ENCODE results near the gene API5. TPM values are rescaled to one million over a fixed set of nuclear protein-coding genes. Genes with fewer than 3 reads are reported as not detected.

API5 gene
- total RNA-seq, 1 donor from 2014 or later, result 81.9 TPM

DNA sequence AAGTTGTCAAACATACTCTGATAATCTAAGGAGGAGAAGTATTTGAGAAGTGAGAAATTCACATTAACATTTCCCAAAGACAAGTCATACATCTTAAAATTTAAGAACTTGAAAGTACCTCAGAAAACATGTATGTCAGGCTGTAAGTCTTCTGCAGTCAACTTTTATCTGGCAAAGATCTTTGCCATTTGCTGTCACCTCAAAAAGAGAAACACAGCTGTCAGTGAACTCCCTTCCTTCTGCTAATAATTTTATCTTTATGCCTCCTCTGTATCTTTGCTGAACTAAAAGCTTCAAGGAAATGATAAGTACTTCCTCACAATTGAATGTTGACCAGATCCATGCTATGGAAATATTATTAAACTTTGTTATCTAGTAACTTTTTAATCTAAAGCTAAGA, 65.6 kb downstream of the API5 start:
- intact Hi-C loops (cut with DNase I), result no loop called here
- H3K9me3 ChIP-seq, result no peaks in the 10 kb centered on the region
- H3K36me3 ChIP-seq, result peaks cover 13% of the 10 kb centered on the region
- ATAC-seq (no peak), DNase-seq (no peak)
- H3K4me1 ChIP-seq, result no peaks in the 10 kb centered on the region
- TF ChIP-seq, protein P1, sequence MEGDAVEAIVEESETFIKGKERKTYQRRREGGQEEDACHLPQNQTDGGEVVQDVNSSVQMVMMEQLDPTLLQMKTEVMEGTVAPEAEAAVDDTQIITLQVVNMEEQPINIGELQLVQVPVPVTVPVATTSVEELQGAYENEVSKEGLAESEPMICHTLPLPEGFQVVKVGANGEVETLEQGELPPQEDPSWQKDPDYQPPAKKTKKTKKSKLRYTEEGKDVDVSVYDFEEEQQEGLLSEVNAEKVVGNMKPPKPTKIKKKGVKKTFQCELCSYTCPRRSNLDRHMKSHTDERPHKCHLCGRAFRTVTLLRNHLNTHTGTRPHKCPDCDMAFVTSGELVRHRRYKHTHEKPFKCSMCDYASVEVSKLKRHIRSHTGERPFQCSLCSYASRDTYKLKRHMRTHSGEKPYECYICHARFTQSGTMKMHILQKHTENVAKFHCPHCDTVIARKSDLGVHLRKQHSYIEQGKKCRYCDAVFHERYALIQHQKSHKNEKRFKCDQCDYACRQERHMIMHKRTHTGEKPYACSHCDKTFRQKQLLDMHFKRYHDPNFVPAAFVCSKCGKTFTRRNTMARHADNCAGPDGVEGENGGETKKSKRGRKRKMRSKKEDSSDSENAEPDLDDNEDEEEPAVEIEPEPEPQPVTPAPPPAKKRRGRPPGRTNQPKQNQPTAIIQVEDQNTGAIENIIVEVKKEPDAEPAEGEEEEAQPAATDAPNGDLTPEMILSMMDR (IDR thresholded peaks at IDR 0.05), result no peak
- no peak overlapping the region for H3K27ac ChIP-seq
- H3K4me3 ChIP-seq, result no peak overlapping the region
- no peaks in the 10 kb centered on the region for H3K27me3 ChIP-seq (ENCODE audit: low read depth)

DNA sequence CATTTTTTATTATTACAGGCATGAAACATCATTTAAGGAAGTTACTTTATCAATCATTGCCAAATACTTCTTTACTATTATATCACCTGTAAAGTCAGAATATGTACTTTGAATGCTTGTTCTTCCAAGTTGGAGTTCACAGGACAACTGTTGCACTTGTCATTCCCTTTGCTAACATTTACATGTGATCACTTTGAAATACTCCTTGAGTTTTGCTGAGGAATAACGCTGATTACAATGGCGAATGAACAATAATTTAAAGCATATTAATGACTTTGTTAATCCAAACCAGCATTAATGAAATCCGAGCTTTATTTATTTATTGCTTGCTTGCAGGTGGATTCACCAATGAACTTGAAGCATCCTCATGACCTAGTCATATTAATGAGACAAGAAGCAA, 67.1 kb downstream of the API5 start:
- Histone ChIP-seq H3K27ac (no peak overlapping the region), H3K36me3 (peaks cover 21% of the 10 kb centered on the region), H3K27me3 (ENCODE audit: low read depth) (no peaks in the 10 kb centered on the region), H3K4me3 (no peak overlapping the region), H3K4me1 (no peaks in the 10 kb centered on the region), H3K9me3 (no peaks in the 10 kb centered on the region)
- TF ChIP-seq, protein P1 (IDR thresholded peaks at IDR 0.05), result no peak
- no peak for ATAC-seq
- DNase-seq, result no peak
- intact Hi-C loops (cut with DNase I), result no loop called here

DNA sequence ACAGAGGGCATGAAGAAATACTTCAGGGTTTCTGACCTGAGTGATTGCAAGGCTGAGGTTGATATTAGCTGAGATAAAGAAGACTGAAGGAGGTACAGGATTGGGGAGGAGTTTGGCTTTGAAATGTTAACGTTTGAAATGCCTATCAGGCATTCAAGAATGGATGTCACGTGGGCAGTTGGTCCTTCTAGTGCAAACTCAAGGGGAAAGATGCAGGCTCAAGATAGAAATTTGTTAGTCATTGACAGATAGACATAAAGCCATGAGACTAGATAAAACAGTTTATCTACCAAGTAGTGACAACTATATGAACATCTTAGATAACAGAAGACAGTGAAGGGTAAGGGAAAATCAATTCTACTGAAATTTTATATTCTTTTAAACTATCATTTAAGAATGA, 70.0 kb downstream of the API5 start:
- TF ChIP-seq, protein P1 (IDR thresholded peaks at IDR 0.05), result no peak
- Histone ChIP-seq H3K4me1 (no peaks in the 10 kb centered on the region), H3K36me3 (peaks cover 26% of the 10 kb centered on the region), H3K4me3 (no peak overlapping the region), H3K9me3 (no peaks in the 10 kb centered on the region), H3K27ac (no peak overlapping the region), H3K27me3 (ENCODE audit: low read depth) (no peaks in the 10 kb centered on the region)
- ATAC-seq, result no peak
- DNase-seq, result no peak
- intact Hi-C loops (cut with DNase I), result no loop called here

DNA sequence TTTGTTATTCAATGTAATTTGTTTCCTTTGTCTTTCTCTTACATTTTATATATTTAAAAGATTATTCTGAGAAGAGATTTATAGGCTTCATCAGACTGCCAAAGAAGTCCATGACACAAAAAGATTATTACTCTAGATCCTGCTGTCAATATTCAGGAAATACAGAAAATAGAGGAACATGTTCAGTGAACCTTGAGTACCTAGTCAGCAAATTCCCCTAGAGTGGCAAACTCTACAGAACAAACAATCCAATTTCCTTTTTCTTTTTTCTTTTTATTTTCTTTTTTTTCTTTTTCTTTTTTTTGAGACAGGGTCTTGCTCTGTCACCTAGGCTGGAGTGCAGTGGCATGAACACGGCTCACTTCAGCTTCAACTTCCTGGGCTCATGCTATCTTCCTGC, 70.8 kb downstream of the API5 start:
- H3K36me3 ChIP-seq, result peaks cover 30% of the 10 kb centered on the region
- H3K4me3 ChIP-seq, result no peak overlapping the region
- no peaks in the 10 kb centered on the region for H3K9me3 ChIP-seq
- ATAC-seq (no peak), DNase-seq (no peak)
- H3K4me1 ChIP-seq, result no peaks in the 10 kb centered on the region
- TF ChIP-seq, protein P1 (IDR thresholded peaks at IDR 0.05), result no peak
- intact Hi-C loops (cut with DNase I), result no loop called here
- H3K27ac ChIP-seq, result no peak overlapping the region
- no peaks in the 10 kb centered on the region for H3K27me3 ChIP-seq (ENCODE audit: low read depth)

DNA sequence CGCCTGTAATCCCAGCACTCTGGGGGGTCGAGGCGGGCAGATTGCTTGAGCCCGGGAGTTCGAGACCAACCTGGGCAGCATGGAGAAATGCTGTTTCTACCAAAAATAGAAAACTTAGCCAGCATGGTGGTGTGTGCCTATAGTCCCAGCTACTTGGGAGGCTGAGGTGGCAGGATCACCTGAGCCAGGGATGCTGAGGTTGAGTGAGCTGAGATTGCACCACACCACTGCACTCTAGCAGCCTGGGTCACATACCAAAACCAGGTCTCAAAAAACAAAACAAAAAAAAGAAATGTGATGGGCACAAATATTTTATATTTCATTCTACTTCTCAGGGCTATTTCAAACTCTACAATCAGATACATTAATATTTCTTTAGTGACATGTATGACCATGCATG, 72.6 kb downstream of the API5 start:
- intact Hi-C loops (cut with DNase I), result no loop called here
- Histone ChIP-seq H3K27ac (no peak overlapping the region), H3K4me1 (no peaks in the 10 kb centered on the region), H3K9me3 (no peaks in the 10 kb centered on the region), H3K27me3 (ENCODE audit: low read depth) (no peaks in the 10 kb centered on the region), H3K36me3 (peaks cover 36% of the 10 kb centered on the region), H3K4me3 (no peak overlapping the region)
- DNase-seq (no peak), ATAC-seq (no peak)
- TF ChIP-seq, protein P1 (IDR thresholded peaks at IDR 0.05), result no peak

DNA sequence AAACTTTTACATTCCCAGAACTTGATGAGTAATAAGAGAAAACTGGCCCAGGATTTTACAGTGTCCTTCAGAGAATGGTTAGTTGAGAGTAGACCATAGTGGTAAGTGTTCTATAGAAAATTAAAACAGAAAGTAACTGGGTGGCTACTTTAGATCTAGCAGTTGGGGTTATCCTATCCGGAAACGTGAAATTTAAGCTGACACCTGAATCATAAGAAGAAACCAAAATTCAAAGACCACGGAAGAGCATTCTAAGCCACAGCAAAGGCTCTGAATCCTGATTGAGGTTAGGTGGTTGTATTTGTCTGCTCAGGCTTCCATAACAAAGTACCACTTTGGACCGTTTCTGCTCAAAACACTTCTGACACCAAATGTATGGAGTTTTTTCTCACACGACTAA, 80.9 kb downstream of the API5 start:
- DNase-seq (no peak), ATAC-seq (no peak)
- intact Hi-C loops (cut with DNase I), result no loop called here

More for the DNA sequence above, 80.9 kb downstream of the API5 start:
- Histone ChIP-seq H3K4me3 (no peak overlapping the region), H3K27ac (no peak overlapping the region), H3K36me3 (peaks cover 82% of the 10 kb centered on the region), H3K27me3 (ENCODE audit: low read depth) (no peaks in the 10 kb centered on the region), H3K9me3 (no peaks in the 10 kb centered on the region), H3K4me1 (no peaks in the 10 kb centered on the region)
- TF ChIP-seq, protein P1 (IDR thresholded peaks at IDR 0.05), result no peak
